H9 (cell line): ENCODE data around the gene RGS16. TPM values are rescaled to one million over a fixed set of nuclear protein-coding genes. Genes with fewer than 3 reads are reported as not detected.

Experiments
- DNase-seq: peaks from one replicate; pipeline ENCODE4 v3.0.0-alpha.2; 2017
- H2AFZ ChIP-seq: one replicate; pipeline ENCODE4 v1.6.1; 2013; ENCODE audit warnings: mild to moderate bottlenecking, low read length, control low read depth, moderate library complexity
- H2AK5ac ChIP-seq: 2 replicates; pipeline ENCODE4 v1.6.1; 2013; ENCODE audit warnings: low read length, control low read depth, mixed read lengths; ENCODE audit not compliant: insufficient read length
- H2BK120ac ChIP-seq: one replicate; pipeline ENCODE4 v1.6.1; 2013; ENCODE audit warnings: low read depth, mild to moderate bottlenecking, low read length, control low read depth, inconsistent platforms; ENCODE audit not compliant: poor library complexity, severe bottlenecking
- H2BK12ac ChIP-seq: 2 replicates; pipeline ENCODE4 v1.6.1; 2013; ENCODE audit warnings: low read length, control low read depth, mixed read lengths, low read depth; ENCODE audit not compliant: insufficient read length
- H2BK15ac ChIP-seq: 2 replicates; pipeline ENCODE4 v1.6.1; 2013; ENCODE audit warnings: low read depth, low read length, control low read depth
- H2BK20ac ChIP-seq: one replicate; pipeline ENCODE4 v1.6.1; 2013; ENCODE audit warnings: low read depth, mild to moderate bottlenecking, low read length, control low read depth, inconsistent platforms; ENCODE audit not compliant: poor library complexity, severe bottlenecking
- H2BK5ac ChIP-seq: 2 replicates; pipeline ENCODE4 v1.6.1; 2013; ENCODE audit warnings: low read length, control low read depth, mixed read lengths; ENCODE audit not compliant: insufficient read length
- H3K14ac ChIP-seq: 2 replicates; pipeline ENCODE4 v1.6.1; 2013; ENCODE audit warnings: low read length, control low read depth; ENCODE audit not compliant: insufficient read depth
- H3K18ac ChIP-seq: 2 replicates; pipeline ENCODE4 v1.6.1; 2013; ENCODE audit warnings: low read depth, mild to moderate bottlenecking, mixed read lengths, low read length, control low read depth; ENCODE audit not compliant: insufficient read length
- H3K23ac ChIP-seq: 2 replicates; pipeline ENCODE4 v1.6.1; 2013; ENCODE audit warnings: low read length, control low read depth, mixed read lengths, low read depth; ENCODE audit not compliant: insufficient read length
- H3K23me2 ChIP-seq: 2 replicates; pipeline ENCODE4 v1.6.1; 2013; ENCODE audit warnings: low read depth, mild to moderate bottlenecking, mixed read lengths, low read length, control low read depth; ENCODE audit not compliant: insufficient read length, poor library complexity, severe bottlenecking
- H3K27ac ChIP-seq: 2 replicates; pipeline ENCODE4 v1.5.1; 2013; ENCODE audit warnings: low read length, control low read depth, mixed read lengths, low read depth; ENCODE audit not compliant: insufficient read length
- H3K27me3 ChIP-seq: 2 replicates; pipeline ENCODE4 v1.6.1; 2013; ENCODE audit warnings: low read length, control low read depth, inconsistent platforms; ENCODE audit not compliant: insufficient read depth
- H3K4ac ChIP-seq: 2 replicates; pipeline ENCODE4 v1.6.1; 2013; ENCODE audit warnings: low read depth, mild to moderate bottlenecking, control low read depth, inconsistent platforms, low read length, moderate library complexity
- H3K4me1 ChIP-seq: 2 replicates; pipeline ENCODE4 v1.6.1; 2013; ENCODE audit warnings: low read length, control low read depth, inconsistent platforms; ENCODE audit not compliant: insufficient read depth
- H3K4me2 ChIP-seq: 2 replicates; pipeline ENCODE4 v1.6.1; 2013; ENCODE audit warnings: low read length, control low read depth, mixed read lengths; ENCODE audit not compliant: insufficient read length, insufficient read depth
- H3K56ac ChIP-seq: 2 replicates; pipeline ENCODE4 v1.6.1; 2013; ENCODE audit warnings: low read depth, mild to moderate bottlenecking, mixed read lengths, low read length, control low read depth; ENCODE audit not compliant: insufficient read length
- H3K79me1 ChIP-seq: 2 replicates; pipeline ENCODE4 v1.6.1; 2013; ENCODE audit warnings: low read depth, mild to moderate bottlenecking, moderate library complexity, low read length, control low read depth, inconsistent platforms; ENCODE audit not compliant: insufficient read depth, poor library complexity, severe bottlenecking
- H3K79me2 ChIP-seq: 2 replicates; pipeline ENCODE4 v1.6.1; 2013; ENCODE audit warnings: low read length, control low read depth, inconsistent platforms; ENCODE audit not compliant: insufficient read depth
- H3K9ac ChIP-seq: 2 replicates; pipeline ENCODE4 v1.6.1; 2013; ENCODE audit warnings: low read length, control low read depth, mixed read lengths; ENCODE audit not compliant: insufficient read length; ENCODE audit errors: extremely low read depth
- H3K9me3 ChIP-seq: one replicate; pipeline ENCODE4 v1.6.1; 2013; ENCODE audit warnings: low read depth, low read length, inconsistent platforms; ENCODE audit not compliant: control insufficient read depth
- H3T11ph ChIP-seq: one replicate; pipeline ENCODE4 v1.6.1; 2013; ENCODE audit warnings: mild to moderate bottlenecking, low read length, control low read depth, inconsistent platforms
- H4K20me1 ChIP-seq: one replicate; pipeline ENCODE4 v1.6.1; 2013; ENCODE audit not compliant: control insufficient read depth, insufficient read length, insufficient read depth
- H4K5ac ChIP-seq: 2 replicates; pipeline ENCODE4 v1.6.1; 2013; ENCODE audit warnings: low read depth, mild to moderate bottlenecking, mixed read lengths, low read length, control low read depth; ENCODE audit not compliant: insufficient read length
- H4K8ac ChIP-seq: replicated peaks from 2 replicates; pipeline ENCODE4 v1.6.1; 2013; ENCODE audit warnings: low read length, control low read depth, mixed read lengths, low read depth; ENCODE audit not compliant: insufficient read length
- H4K91ac ChIP-seq: 2 replicates; pipeline ENCODE4 v1.6.1; 2013; ENCODE audit warnings: low read depth, mild to moderate bottlenecking, moderate library complexity, mixed read lengths, low read length, control low read depth; ENCODE audit not compliant: insufficient read length
- H3K27ac Mint-ChIP-seq, 3 experiments: 2 replicates in 2 of 3; 3 replicates in 1 of 3; pipeline ENCODE4 v1.8.0; 2020 to 2021; ENCODE audit warnings: mixed read lengths in 3 of 3, mild to moderate bottlenecking in 1 of 3, moderate library complexity in 1 of 3
- H3K27me3 Mint-ChIP-seq: 2 replicates; pipeline ENCODE4 v1.8.0; 2021; ENCODE audit warnings: low read depth, mild to moderate bottlenecking, moderate library complexity, mixed read lengths
- H3K36me3 Mint-ChIP-seq, 3 experiments: 2 replicates in 2 of 3; 3 replicates in 1 of 3; pipeline ENCODE4 v1.8.0; 2020 to 2021; ENCODE audit warnings: low read depth in 3 of 3, mixed read lengths in 3 of 3; ENCODE audit not compliant: insufficient read depth in 1 of 3
- H3K4me1 Mint-ChIP-seq, 2 experiments: 2 replicates each; pipeline ENCODE4 v1.8.0; 2020; ENCODE audit warnings: mixed read lengths in 2 of 2
- H3K4me3 Mint-ChIP-seq, 2 experiments: 2 replicates in 1 of 2; 3 replicates in 1 of 2; pipeline ENCODE4 v1.8.0; 2020 to 2021; ENCODE audit warnings: mild to moderate bottlenecking in 2 of 2, mixed read lengths in 2 of 2, moderate library complexity in 1 of 2
- H3K9me3 Mint-ChIP-seq, 2 experiments: 2 replicates in 1 of 2; 3 replicates in 1 of 2; pipeline ENCODE4 v1.8.0; 2020; ENCODE audit warnings: mild to moderate bottlenecking in 2 of 2, mixed read lengths in 2 of 2, moderate library complexity in 1 of 2
- WGBS: extraction: QIAGEN DNeasy Blood & Tissue Kit; methylation state at CpG from one replicate; pipeline ENCODE4 v1.1.7; 2013; ENCODE audit warnings: missing lambda C conversion rate, low lambda C conversion rate, mixed read lengths; ENCODE audit not compliant: insufficient read length; ENCODE audit errors: extremely low coverage; 5-methylcytosine and 5-hydroxymethylcytosine counted together
- total RNA-seq: library from RNA; stranded (reverse); gene quantifications from 2 replicates; pipeline ENCODE4 v1.2.1, GENCODE V29; 2021
- TF ChIP-seq, protein P1 (sequence below): fragments of 200-600 bp; sonication (generic); conservative IDR thresholded peaks from 3 replicates; pipeline ENCODE4 v1.8.0; 2021; ENCODE audit warnings: antibody characterized with exemption, mild to moderate bottlenecking

RGS16 gene
- total RNA-seq, 1 experiment from 2014 or later, result 6.9 TPM

DNA sequence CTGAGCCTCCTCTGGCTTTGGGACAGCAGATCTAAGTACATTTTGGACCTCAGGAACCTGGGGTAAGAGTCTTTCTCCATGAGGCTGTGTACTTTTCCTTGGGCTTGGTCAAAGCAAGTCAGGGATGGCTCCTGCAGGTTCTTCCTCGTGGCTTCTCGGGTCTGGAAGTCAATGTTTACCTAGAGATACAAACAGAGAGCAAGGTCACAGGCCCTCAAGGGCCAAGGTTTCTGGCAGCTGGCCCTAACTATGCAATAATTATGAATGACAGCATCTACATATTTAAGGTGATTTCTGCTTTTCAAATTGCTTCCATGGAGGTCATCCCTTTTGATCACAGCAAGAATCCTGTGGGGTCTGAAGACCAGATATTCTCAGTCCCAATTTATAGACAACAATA, 42.5 kb upstream of the RGS16 start:
- H3K4me3 Mint-ChIP-seq, result no peak overlapping the region
- TF ChIP-seq, protein P1, sequence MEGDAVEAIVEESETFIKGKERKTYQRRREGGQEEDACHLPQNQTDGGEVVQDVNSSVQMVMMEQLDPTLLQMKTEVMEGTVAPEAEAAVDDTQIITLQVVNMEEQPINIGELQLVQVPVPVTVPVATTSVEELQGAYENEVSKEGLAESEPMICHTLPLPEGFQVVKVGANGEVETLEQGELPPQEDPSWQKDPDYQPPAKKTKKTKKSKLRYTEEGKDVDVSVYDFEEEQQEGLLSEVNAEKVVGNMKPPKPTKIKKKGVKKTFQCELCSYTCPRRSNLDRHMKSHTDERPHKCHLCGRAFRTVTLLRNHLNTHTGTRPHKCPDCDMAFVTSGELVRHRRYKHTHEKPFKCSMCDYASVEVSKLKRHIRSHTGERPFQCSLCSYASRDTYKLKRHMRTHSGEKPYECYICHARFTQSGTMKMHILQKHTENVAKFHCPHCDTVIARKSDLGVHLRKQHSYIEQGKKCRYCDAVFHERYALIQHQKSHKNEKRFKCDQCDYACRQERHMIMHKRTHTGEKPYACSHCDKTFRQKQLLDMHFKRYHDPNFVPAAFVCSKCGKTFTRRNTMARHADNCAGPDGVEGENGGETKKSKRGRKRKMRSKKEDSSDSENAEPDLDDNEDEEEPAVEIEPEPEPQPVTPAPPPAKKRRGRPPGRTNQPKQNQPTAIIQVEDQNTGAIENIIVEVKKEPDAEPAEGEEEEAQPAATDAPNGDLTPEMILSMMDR, result no peak

More for the DNA sequence above, 42.5 kb upstream of the RGS16 start:
- H3K27ac ChIP-seq, result no peak overlapping the region
- H4K91ac ChIP-seq, result no peak overlapping the region
- H4K5ac ChIP-seq, result no peak overlapping the region
- no peaks in the 10 kb centered on the region for H3K9me3 Mint-ChIP-seq
- H3K4me2 ChIP-seq, result no peak overlapping the region
- H3K23ac ChIP-seq, result no peak overlapping the region
- WGBS, result no CpG with 5 or more reads among the region's 2 CpGs
- no peaks in the 10 kb centered on the region for H3K27me3 ChIP-seq
- no peak overlapping the region for H2AK5ac ChIP-seq
- H4K20me1 ChIP-seq, result no peaks in the 10 kb centered on the region
- no peaks in the 10 kb centered on the region for H3K79me1 ChIP-seq
- H3K14ac ChIP-seq, result no peak overlapping the region
- no peak overlapping the region for H2BK120ac ChIP-seq
- DNase-seq, result no peak
- H2AFZ ChIP-seq, result no peak overlapping the region
- no peak overlapping the region for H3K56ac ChIP-seq
- H3K27ac Mint-ChIP-seq, result no peak overlapping the region
- H3K23me2 ChIP-seq, result no peaks in the 10 kb centered on the region
- H3K27me3 Mint-ChIP-seq, result peaks cover 2% of the 10 kb centered on the region
- H2BK5ac ChIP-seq, result no peak overlapping the region
- no peak overlapping the region for H2BK12ac ChIP-seq
- no peak overlapping the region for H4K8ac ChIP-seq
- H3K79me2 ChIP-seq, result no peaks in the 10 kb centered on the region
- no peak overlapping the region for H3K4ac ChIP-seq
- no peaks in the 10 kb centered on the region for H3K4me1 ChIP-seq
- no peak overlapping the region for H2BK20ac ChIP-seq
- no peak overlapping the region for H3T11ph ChIP-seq
- no peaks in the 10 kb centered on the region for H3K9me3 ChIP-seq
- H2BK15ac ChIP-seq, result no peak overlapping the region
- H3K36me3 Mint-ChIP-seq, result no peaks in the 10 kb centered on the region
- H3K4me1 Mint-ChIP-seq, result no peaks in the 10 kb centered on the region; a peak in 1 of 4 replicates
- no peak overlapping the region for H3K18ac ChIP-seq
- no peak overlapping the region for H3K9ac ChIP-seq
